Adrenal gland (tissue), 12 donors: ENCODE results near the gene PPIF. TPM values are rescaled to one million over a fixed set of nuclear protein-coding genes. Genes with fewer than 3 reads are reported as not detected.

ENCODE experiments used
- DNase-seq, 7 donors: peaks; one replicate each; pipeline ENCODE4 v3.0.0-alpha.2; 2019 to 2020
- H3K27ac ChIP-seq, 5 donors: fragments of 200-600 bp; sonication (generic) in 4 of 5; 1 replicate in 3 of 5; 2 replicates in 2 of 5; pipeline versions ENCODE4 v1.5.1 to v1.8.0; 2016 to 2020; ENCODE audit warnings: mild to moderate bottlenecking in 1 of 5
- H3K27me3 ChIP-seq: fragments of 200-600 bp; 2 replicates; pipeline ENCODE4 v1.8.0; 2021
- H3K36me3 ChIP-seq, 2 donors: fragments of 200-600 bp; replicated peaks in 1 of 2; 1 replicate in 1 of 2; 2 replicates in 1 of 2; pipeline versions ENCODE4 v1.5.1 to v1.8.0; 2018 to 2022
- H3K4me1 ChIP-seq, 2 donors: fragments of 200-600 bp; replicated peaks in 1 of 2; 1 replicate in 1 of 2; 2 replicates in 1 of 2; pipeline versions ENCODE4 v1.5.1 to v1.8.0; 2018 to 2021
- H3K4me3 ChIP-seq, 4 donors: fragments of 200-600 bp; sonication (generic) in 3 of 4; one replicate each; pipeline ENCODE4 v1.5.1; 2016 to 2018
- H3K9me3 ChIP-seq, 3 donors: fragments of 200-600 bp; sonication (generic) in 1 of 3; replicated peaks in 1 of 3; 1 replicate in 2 of 3; 2 replicates in 1 of 3; pipeline versions ENCODE4 v1.5.1 to v1.8.0; 2016 to 2021
- CTCF ChIP-seq, 6 experiments: fragments of 450-650 bp in 4 of 6; fragments of 200-600 bp in 2 of 6; sonication (generic) in 1 of 6; IDR thresholded peaks; 1 replicate in 5 of 6; 2 replicates in 1 of 6; pipeline versions ENCODE4 v1.5.1 to v1.8.0; 2016 to 2021; ENCODE audit warnings: antibody characterized with exemption in 6 of 6, mild to moderate bottlenecking in 2 of 6, moderate library complexity in 1 of 6
- POLR2A ChIP-seq, 2 donors: fragments of 450-650 bp; IDR thresholded peaks; one replicate each; pipeline ENCODE4 v1.6.1; 2017; ENCODE audit warnings: antibody characterized with exemption in 2 of 2, mild to moderate bottlenecking in 2 of 2, moderate library complexity in 1 of 2
- WGBS, 4 donors: extraction: QIAGEN DNeasy Blood & Tissue Kit in 2 of 4; methylation state at CpG; one replicate each; pipeline versions ENCODE4 v1.1.5 to v1.1.7; 2013 to 2017; 5-methylcytosine and 5-hydroxymethylcytosine counted together
- intact Hi-C, 2 donors: fragments of 100-400 bp; cut with DNase I; formaldehyde crosslinking; loops; one replicate each; pipeline versions ENCODE4 v1.14.1 to v1.15.0; 2022 to 2023
- polyA plus RNA-seq, 3 donors: library from polyadenylated mRNA; stranded (reverse); fragments of 200-250 nt in 2 of 3; fragments of 350-450 nt in 1 of 3; fragmentation: Illumina TruSeq in 1 of 3; extraction: RNeasy Lipid Tissue Mini Kit (QIAGEN cat#74804) in 1 of 3; gene quantifications; one replicate each; pipeline ENCODE4 v1.2.3, GENCODE V29; 2013 to 2014
- total RNA-seq, 9 donors: library from RNA; depleted of rRNA in 4 of 9; stranded (reverse); fragments of >200 nt in 4 of 9; fragments of 120-200 nt in 1 of 9; fragmentation: NEBNext Ultra II Directional in 1 of 9; extraction: Animal tissue kit (Norgen Biotek cat#: 25700) in 1 of 9; gene quantifications; one replicate each; pipeline versions ENCODE4 v1.1.0 to v1.2.4, GENCODE V29; 2013 to 2023
- donor health status: healthy with polysubstance abuse.
- donor health status: Bipolar disorder and iron deficiency.
- donor health status: DM: yes; HTN: yes; CAD: no.
- donor health status: DM: no; HTN: no; CAD: no.
- donor health status: DM: no; HTN: no; CAD: no.
- donor health status: DM: yes; HTN: yes; CAD: no.

PPIF gene
- total and polyA plus RNA-seq, 12 donors, result 43.8 to 619 (median 216) TPM

DNA sequence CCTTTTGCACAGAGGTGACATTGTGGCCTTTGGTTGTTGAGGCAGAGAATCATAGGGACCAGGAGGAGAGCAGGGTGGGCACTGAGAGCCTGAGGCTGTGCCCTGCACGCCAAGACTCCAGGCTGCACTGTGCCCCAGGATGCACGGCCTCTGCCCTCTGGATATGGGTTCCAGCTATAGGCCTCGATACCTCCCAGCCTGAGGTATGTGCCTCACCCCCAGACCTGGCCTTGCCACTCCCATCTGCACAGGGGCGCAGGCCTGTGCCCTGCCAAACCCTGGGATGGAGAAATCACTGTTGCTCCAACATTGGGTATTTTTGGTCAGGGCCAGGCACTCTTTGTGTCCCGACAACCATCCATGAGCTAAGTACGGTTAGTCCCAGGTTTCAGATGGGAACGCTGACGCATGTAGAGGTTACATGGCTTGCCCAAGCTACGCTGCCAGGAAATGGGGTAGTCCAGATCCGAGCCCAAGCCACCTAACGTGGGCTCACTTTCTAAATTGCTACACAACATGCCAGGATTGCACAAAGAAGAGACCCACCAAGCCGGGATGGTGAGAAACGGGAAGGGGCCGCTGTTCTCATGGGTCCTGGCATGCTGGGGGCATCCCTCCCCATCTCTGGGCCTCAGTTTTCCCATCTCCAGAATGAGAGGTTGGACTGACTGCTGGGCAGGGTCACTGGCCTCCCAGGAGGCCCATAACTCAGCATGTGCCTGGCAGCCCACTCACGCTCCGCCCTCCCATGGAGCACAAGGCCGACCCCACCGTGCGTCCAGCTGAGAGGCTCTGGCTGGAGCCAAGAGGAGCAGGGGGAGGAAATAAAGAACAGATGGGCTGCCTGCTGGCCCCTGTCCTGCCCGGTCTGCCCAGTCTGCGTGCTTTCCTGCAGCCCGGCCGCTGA, 54.0 kb downstream of the PPIF start:
- Histone ChIP-seq H3K27ac (peak overlapping the region in 4 of 5 donors; percentile 34 to 88 (median 56)), H3K27me3 (no peaks in the 10 kb centered on the region), H3K4me3 (no peak overlapping the region), H3K36me3 (no peaks in the 10 kb centered on the region), H3K4me1 (peaks cover 32 to 93% of the 10 kb centered on the region in 2 donors), H3K9me3 (no peaks in the 10 kb centered on the region)
- peak in 6 of 7 donors; percentile 46 to 74 (median 57) for DNase-seq
- intact Hi-C loops, result loop anchor here in 1 of 2 donors (5.0 kb wide), 1 partner anchor 41 kb away; no protein-coding TSS in a partner anchor
- WGBS, 4 donors, result 33 to 78% (median 70%) methylated on average over 4 to 23 of the region's 23 CpGs
- TF ChIP-seq CTCF (IDR thresholded peaks at IDR 0.05), result no peak
- peak in 1 of 2 donors; percentile 10 for TF ChIP-seq POLR2A (IDR thresholded peaks at IDR 0.05)

GRCh38 chr10:79402625-79402946, 55.3 kb downstream of the PPIF start:
- Histone ChIP-seq H3K27ac (peak overlapping the region in 3 of 5 donors; percentile 34 to 88 (median 74)), H3K9me3 (no peaks in the 10 kb centered on the region), H3K36me3 (no peaks in the 10 kb centered on the region), H3K4me1 (peaks cover 36 to 96% of the 10 kb centered on the region in 2 donors), H3K4me3 (no peak overlapping the region), H3K27me3 (no peaks in the 10 kb centered on the region)
- TF ChIP-seq CTCF (IDR thresholded peaks at IDR 0.05) (no peak), POLR2A (IDR thresholded peaks at IDR 0.05) (no peak)
- intact Hi-C loops, result loop anchor here in 1 of 2 donors (5.0 kb wide), 1 partner anchor 40 kb away; no protein-coding TSS in a partner anchor
- no peak for DNase-seq
- 95 to 98% (median 96%) methylated on average over 7 of the region's 7 CpGs for WGBS, 4 donors

DNA sequence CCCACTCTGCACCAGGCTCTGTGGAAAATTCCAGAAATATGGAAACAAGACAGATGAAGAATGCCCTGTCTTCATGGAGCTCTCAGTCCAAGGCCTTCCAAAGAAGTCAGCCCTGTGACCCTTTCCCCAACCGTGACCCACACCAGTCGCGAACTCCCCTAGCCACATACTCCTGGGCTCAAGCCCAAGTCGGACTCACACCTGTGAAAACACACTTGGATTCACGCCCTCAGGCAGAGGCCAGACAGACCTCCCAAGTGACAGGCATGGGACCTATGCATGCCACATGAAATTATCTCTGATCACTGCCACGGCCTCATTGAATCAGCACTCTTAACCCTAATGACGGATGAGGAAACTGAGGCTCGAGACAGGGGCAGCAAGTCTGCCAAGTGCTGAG, 55.7 kb downstream of the PPIF start:
- Histone ChIP-seq H3K4me3 (no peak overlapping the region), H3K9me3 (no peaks in the 10 kb centered on the region), H3K27ac (peak overlapping the region in 2 of 5 donors; percentile 74 to 88), H3K4me1 (peaks cover 36 to 96% of the 10 kb centered on the region in 2 donors), H3K27me3 (no peaks in the 10 kb centered on the region), H3K36me3 (no peaks in the 10 kb centered on the region)
- no peak for DNase-seq
- TF ChIP-seq POLR2A (IDR thresholded peaks at IDR 0.05), result no peak
- no peak for TF ChIP-seq CTCF (IDR thresholded peaks at IDR 0.05)
- intact Hi-C loops, result loop anchor here in 1 of 2 donors (5.0 kb wide), 1 partner anchor 39 kb away; no protein-coding TSS in a partner anchor
- WGBS, 4 donors, result 56 to 67% (median 56%) methylated on average over 6 to 8 of the region's 8 CpGs

- peak in 4 of 7 donors; percentile 33 to 70 (median 55) for DNase-seq
- 54 to 65% (median 57%) methylated on average over 15 to 23 of the region's 23 CpGs for WGBS, 4 donors
- Histone ChIP-seq H3K4me1 (peaks cover 39 to 95% of the 10 kb centered on the region in 2 donors), H3K36me3 (no peaks in the 10 kb centered on the region), H3K27ac (peak overlapping the region in 4 of 5 donors; percentile 54 to 88 (median 70)), H3K9me3 (no peaks in the 10 kb centered on the region), H3K4me3 (no peak overlapping the region), H3K27me3 (no peaks in the 10 kb centered on the region)
- no peak for TF ChIP-seq CTCF (IDR thresholded peaks at IDR 0.05)
- TF ChIP-seq POLR2A (IDR thresholded peaks at IDR 0.05), result no peak
- intact Hi-C loops, result loop anchor here in 1 of 2 donors (5.0 kb wide), 1 partner anchor 39 kb away; no protein-coding TSS in a partner anchor
Observed at GRCh38 chr10:79403441-79404230, 56.4 kb downstream of the PPIF start.
